Ishikawa (cell line): Measurements from ENCODE around the gene KIF19.

Source experiments
- CEBPB ChIP-seq: IDR thresholded peaks from 2 replicates; pipeline ENCODE4 v1.6.1; 2012
- CREB1 ChIP-seq: IDR thresholded peaks from 2 replicates; pipeline ENCODE4 v1.6.1; 2012; ENCODE audit warnings: low read depth
- EGR1 ChIP-seq: IDR thresholded peaks from 2 replicates; pipeline ENCODE4 v1.6.1; 2012
- EP300 ChIP-seq: IDR thresholded peaks from 2 replicates; pipeline ENCODE4 v1.6.1; 2012; ENCODE audit warnings: borderline replicate concordance
- FOXM1 ChIP-seq: IDR thresholded peaks from 2 replicates; pipeline ENCODE4 v1.6.1; 2012; ENCODE audit warnings: low read depth, borderline replicate concordance
- NFIC ChIP-seq: IDR thresholded peaks from 2 replicates; pipeline ENCODE4 v1.6.1; 2012
- RAD21 ChIP-seq: IDR thresholded peaks from 2 replicates; pipeline ENCODE4 v1.6.1; 2012; ENCODE audit warnings: low read depth
- TAF1 ChIP-seq: IDR thresholded peaks from 2 replicates; pipeline ENCODE4 v1.6.1; 2012; ENCODE audit warnings: low read depth, mild to moderate bottlenecking
- TCF12 ChIP-seq: IDR thresholded peaks from 2 replicates; pipeline ENCODE4 v1.6.1; 2012; ENCODE audit warnings: low read depth
- TEAD4 ChIP-seq: IDR thresholded peaks from 2 replicates; pipeline ENCODE4 v1.6.1; 2012
- YY1 ChIP-seq: IDR thresholded peaks from 2 replicates; pipeline ENCODE4 v1.6.1; 2012; ENCODE audit warnings: low read depth
- ZBTB7A ChIP-seq: IDR thresholded peaks from 2 replicates; pipeline ENCODE4 v1.6.1; 2012; ENCODE audit warnings: low read depth
- TF ChIP-seq, protein P1 (sequence below): IDR thresholded peaks from 2 replicates; pipeline ENCODE4 v1.6.1; 2012
- TF ChIP-seq, protein P2 (sequence below): IDR thresholded peaks from 2 replicates; pipeline ENCODE4 v1.6.1; 2012; ENCODE audit warnings: low read depth, mild to moderate bottlenecking
- TF ChIP-seq, protein P3 (sequence below): IDR thresholded peaks from 2 replicates; pipeline ENCODE4 v1.6.1; 2012

KIF19 gene

DNA sequence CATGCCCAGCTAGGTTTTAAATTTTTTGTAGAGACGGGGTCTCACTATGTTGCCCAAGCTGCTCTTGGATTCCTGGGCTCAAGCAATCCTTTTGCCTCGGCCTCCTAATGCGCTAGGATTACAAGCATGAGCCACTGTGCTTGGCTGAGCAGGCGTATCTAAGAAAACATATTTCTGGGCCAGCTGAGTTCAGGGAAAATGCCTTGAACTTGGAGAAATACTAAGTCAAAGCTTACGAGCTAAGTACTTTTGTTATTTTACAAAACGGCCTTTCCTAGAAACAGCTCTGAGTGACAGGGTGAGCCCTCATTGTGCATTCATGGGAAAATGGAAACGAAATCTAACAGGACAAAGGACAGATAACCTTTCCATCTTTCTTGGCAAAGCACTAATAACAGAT lies 27.2 kb upstream of the KIF19 start:
- no peak for TF ChIP-seq ZBTB7A
- TF ChIP-seq TCF12: no peak
- no peak for TF ChIP-seq FOXM1
- TF ChIP-seq, protein P1, sequence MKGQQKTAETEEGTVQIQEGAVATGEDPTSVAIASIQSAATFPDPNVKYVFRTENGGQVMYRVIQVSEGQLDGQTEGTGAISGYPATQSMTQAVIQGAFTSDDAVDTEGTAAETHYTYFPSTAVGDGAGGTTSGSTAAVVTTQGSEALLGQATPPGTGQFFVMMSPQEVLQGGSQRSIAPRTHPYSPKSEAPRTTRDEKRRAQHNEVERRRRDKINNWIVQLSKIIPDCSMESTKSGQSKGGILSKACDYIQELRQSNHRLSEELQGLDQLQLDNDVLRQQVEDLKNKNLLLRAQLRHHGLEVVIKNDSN: no peak
- no peak for TF ChIP-seq CEBPB
- no peak for TF ChIP-seq CREB1
- no peak for TF ChIP-seq EP300
- TF ChIP-seq RAD21: no peak
- no peak for TF ChIP-seq EGR1
- TF ChIP-seq NFIC: no peak

DNA sequence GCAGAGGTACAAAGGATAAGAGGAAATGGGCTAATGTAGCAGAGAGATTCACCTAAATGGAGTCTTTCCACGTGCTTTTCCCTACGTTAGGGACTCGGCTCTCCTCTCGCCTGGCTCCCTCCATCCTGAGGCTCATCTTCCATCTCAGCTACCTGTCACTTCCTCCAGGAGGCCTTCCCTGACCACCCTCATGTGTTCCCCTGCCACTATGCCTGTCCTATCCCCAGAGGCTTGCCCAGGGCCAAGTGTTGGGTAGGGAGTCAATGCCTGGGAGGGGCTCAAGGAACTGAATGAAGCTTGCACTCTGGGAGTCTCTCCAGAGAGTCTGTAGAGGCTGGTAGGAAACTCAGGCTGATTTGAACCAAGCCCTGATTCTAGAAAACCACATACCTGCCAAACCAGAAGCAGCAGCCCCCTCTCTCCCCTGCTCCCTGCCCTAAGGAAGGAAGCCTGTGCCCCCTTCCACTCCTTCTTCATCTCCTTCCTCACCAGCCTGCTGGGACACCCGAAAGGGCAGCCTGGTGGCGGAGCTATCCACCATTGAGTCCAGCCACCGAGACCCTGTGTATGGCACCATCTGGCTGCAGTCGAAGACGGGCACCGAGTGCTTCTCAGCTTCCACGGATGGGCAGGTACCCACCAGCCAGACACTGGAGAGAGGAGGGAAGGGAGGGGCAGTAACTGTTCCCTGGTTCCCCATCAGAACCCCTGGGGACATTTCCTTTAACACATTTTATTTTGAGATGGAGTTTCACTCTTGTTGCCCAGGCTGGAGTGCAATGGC lies 26.6 kb upstream of the KIF19 start:
- TF ChIP-seq TEAD4: no peak

DNA sequence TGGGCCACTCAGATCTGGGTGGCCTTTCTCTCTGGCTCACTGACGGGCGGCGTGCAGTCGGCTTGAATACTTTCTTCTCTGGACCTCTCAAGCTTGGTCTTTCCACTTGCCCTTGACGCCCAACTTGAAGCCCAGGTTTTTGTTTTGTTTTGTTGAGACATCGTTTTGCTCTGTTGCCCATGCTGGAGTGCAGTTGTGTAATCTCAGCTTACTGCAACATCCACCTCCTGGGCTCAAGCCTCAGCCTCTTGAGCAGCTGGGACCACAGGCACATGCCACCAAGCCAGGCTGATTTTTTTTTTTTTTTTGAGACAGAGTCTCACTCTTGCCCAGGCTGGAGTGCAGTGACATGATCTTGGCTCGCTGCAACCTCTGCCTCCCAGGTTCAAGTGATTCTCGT lies 22.7 kb upstream of the KIF19 start:
- TF ChIP-seq, protein P2, sequence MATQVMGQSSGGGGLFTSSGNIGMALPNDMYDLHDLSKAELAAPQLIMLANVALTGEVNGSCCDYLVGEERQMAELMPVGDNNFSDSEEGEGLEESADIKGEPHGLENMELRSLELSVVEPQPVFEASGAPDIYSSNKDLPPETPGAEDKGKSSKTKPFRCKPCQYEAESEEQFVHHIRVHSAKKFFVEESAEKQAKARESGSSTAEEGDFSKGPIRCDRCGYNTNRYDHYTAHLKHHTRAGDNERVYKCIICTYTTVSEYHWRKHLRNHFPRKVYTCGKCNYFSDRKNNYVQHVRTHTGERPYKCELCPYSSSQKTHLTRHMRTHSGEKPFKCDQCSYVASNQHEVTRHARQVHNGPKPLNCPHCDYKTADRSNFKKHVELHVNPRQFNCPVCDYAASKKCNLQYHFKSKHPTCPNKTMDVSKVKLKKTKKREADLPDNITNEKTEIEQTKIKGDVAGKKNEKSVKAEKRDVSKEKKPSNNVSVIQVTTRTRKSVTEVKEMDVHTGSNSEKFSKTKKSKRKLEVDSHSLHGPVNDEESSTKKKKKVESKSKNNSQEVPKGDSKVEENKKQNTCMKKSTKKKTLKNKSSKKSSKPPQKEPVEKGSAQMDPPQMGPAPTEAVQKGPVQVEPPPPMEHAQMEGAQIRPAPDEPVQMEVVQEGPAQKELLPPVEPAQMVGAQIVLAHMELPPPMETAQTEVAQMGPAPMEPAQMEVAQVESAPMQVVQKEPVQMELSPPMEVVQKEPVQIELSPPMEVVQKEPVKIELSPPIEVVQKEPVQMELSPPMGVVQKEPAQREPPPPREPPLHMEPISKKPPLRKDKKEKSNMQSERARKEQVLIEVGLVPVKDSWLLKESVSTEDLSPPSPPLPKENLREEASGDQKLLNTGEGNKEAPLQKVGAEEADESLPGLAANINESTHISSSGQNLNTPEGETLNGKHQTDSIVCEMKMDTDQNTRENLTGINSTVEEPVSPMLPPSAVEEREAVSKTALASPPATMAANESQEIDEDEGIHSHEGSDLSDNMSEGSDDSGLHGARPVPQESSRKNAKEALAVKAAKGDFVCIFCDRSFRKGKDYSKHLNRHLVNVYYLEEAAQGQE: no peak
- TF ChIP-seq EP300: no peak
- no peak for TF ChIP-seq TAF1
- TF ChIP-seq NFIC: no peak
- TF ChIP-seq FOXM1: no peak
- no peak for TF ChIP-seq RAD21
- TF ChIP-seq, protein P3, sequence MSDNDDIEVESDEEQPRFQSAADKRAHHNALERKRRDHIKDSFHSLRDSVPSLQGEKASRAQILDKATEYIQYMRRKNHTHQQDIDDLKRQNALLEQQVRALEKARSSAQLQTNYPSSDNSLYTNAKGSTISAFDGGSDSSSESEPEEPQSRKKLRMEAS: no peak
- no peak for TF ChIP-seq TCF12
- TF ChIP-seq TEAD4: no peak
- no peak for TF ChIP-seq EGR1
- TF ChIP-seq CEBPB: no peak
- TF ChIP-seq, protein P1: no peak
- TF ChIP-seq ZBTB7A: no peak
- TF ChIP-seq YY1: no peak
- TF ChIP-seq CREB1: no peak

DNA sequence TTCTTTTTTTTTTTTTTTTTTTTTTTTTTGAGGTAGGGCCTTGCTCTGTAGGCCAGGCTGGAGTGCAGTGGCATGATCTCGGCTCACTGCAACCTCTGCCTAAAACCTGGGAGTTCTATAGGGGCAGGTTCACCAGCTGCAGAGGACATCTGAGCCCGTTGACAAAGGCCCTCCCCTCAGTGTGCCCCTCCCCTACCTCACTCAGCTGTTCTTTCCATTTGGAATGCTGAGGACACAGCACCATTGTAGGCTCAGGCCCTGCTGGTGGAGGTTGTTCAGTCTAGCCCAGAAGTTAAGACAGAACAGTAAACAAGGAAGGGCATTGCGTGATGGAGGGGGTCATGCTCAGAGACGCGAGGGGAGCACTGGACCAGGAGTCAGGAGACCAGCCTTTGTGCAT lies 21.8 kb upstream of the KIF19 start:
- TF ChIP-seq RAD21: no peak

DNA sequence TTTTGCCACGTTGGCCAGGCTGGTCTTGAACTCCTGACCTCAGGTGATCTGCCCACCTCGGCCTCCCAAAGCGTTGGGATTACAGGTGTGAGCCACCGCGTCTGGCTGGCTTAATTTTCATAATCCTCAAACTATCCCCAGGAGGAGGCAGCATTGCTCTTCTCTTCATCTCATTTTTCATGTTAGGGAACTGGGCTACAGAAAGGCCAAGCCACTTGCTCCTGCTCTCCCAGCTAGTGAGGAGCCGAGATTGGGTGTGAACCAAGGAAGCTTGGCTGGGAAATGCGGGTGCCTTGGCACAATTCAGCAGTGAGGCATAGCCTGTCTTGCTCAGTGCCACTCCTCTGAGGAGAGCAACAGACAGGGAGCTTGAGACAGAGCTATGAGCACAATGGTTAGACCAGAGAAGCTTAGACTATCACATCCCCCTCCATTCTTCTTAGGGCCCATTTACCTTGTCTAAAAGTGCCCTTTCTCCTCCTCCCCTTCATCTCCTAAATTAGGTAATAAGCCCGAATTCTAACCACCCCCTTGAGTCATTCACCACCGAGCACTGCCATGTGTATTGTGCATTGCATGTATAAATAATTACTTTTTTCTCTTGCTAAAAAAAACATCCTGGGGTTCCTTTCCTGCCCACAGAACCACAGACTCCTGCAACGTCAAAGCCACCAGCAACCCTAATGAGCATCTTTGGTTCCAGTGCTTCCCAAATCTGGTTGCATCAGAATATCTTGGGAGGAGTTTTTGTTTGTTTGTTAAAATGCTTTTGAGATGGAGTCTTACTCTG lies 20.0 kb upstream of the KIF19 start:
- TF ChIP-seq EGR1: no peak
- TF ChIP-seq, protein P2: no peak
- TF ChIP-seq, protein P3: no peak
- peak; percentile 29 for TF ChIP-seq RAD21
- TF ChIP-seq TCF12: no peak

DNA sequence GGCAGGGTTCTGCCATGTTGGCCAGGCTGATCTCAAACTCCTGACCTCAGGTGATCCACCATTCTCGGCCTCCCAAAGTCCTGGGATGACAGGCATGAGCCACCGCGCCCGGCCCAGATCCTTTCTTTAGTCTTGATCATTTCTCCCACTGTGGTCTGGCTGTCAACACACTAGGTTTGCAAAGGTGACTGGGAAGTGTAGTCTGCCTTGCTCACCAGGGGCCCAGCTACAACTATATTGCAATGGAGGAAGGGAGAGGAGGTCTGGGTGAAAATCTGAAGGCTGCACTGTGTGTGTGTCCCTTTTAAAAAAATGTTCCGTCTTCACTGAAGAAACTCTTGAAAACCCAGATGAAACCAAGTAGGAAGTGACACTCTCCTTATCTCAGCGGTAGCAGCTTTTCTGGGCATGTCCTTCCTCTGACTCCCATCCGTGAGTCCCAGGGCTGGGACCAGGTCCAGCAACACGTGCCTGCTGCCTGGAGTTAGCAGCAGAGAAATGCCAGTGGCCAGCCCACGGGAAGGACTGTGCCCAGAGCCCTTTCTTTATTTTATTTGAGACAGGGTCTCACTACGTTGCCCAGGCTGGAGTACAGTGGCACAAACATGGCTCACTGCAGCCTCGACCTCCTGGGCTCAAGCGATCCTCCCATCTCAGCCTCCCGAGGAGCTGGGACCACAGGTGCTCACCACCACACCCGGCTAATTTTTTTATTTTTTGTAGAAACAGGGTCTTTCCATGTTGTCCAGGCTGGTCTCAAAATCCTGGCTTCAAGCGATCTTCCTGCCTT lies 17.8 kb upstream of the KIF19 start:
- TF ChIP-seq ZBTB7A: no peak
- no peak for TF ChIP-seq EGR1
- TF ChIP-seq RAD21: no peak
- TF ChIP-seq CEBPB: no peak
- no peak for TF ChIP-seq TCF12
- TF ChIP-seq, protein P3: no peak
- no peak for TF ChIP-seq NFIC
- TF ChIP-seq, protein P2: no peak
- no peak for TF ChIP-seq EP300
- no peak for TF ChIP-seq CREB1
- no peak for TF ChIP-seq FOXM1
- TF ChIP-seq, protein P1: no peak
- TF ChIP-seq YY1: no peak
- no peak for TF ChIP-seq TEAD4
- no peak for TF ChIP-seq TAF1
